OCI-LY3 (cell line): ENCODE data around the gene LZTS2.

ENCODE experiments used
- H2AFZ ChIP-seq: fragments of 200-600, 300-600 bp; shearing (Covaris generic); 2 replicates; pipeline ENCODE4 v1.6.0; 2014; ENCODE audit warnings: antibody characterized with exemption, low read depth, low read length
- H3K27ac ChIP-seq: fragments of 200-600, 300-600 bp; sonication (generic); 2 replicates; pipeline ENCODE4 v1.5.1; 2014; ENCODE audit warnings: mild to moderate bottlenecking, low read length, moderate library complexity, mixed read lengths
- H3K27me3 ChIP-seq: fragments of 200-600, 300-600 bp; sonication (generic); 2 replicates; pipeline ENCODE4 v1.6.1; 2014; ENCODE audit warnings: low read depth, low read length, mixed read lengths
- H3K36me3 ChIP-seq: fragments of 200-600, 300-600 bp; sonication (generic); replicated peaks from 2 replicates; pipeline ENCODE3; 2014; ENCODE audit warnings: low read depth, low read length, mixed read lengths
- H3K4me1 ChIP-seq: fragments of 300-600, 200-600 bp; sonication (generic); 2 replicates; pipeline ENCODE4 v1.6.1; 2014; ENCODE audit warnings: low read length, mixed read lengths
- H3K4me2 ChIP-seq: fragments of 200-600, 300-600 bp; sonication (generic); 2 replicates; pipeline ENCODE4 v1.6.1; 2014; ENCODE audit warnings: low read length, mixed read lengths
- H3K4me3 ChIP-seq: fragments of 300-600, 200-600 bp; sonication (generic); 2 replicates; pipeline ENCODE4 v1.5.1; 2014; ENCODE audit warnings: antibody characterized with exemption, mild to moderate bottlenecking, low read length, moderate library complexity
- H3K79me2 ChIP-seq: fragments of 300-600, 200-600 bp; shearing (Covaris generic); 2 replicates; pipeline ENCODE4 v1.6.1; 2014; ENCODE audit warnings: mild to moderate bottlenecking, low read length, mixed read lengths
- H3K9ac ChIP-seq: fragments of 300-600, 200-600 bp; shearing (Covaris generic); 2 replicates; pipeline ENCODE4 v1.6.0; 2014; ENCODE audit warnings: mild to moderate bottlenecking, low read length, moderate library complexity
- H3K9me3 ChIP-seq: fragments of 200-600, 300-600 bp; shearing (Covaris generic); 2 replicates; pipeline ENCODE4 v1.6.1; 2014; ENCODE audit warnings: low read length, mixed read lengths; ENCODE audit not compliant: insufficient read depth
- H4K20me1 ChIP-seq: fragments of 200-600, 300-600 bp; sonication (generic); 2 replicates; pipeline ENCODE4 v1.6.1; 2016; ENCODE audit warnings: low read length, mixed read lengths; ENCODE audit not compliant: insufficient read depth
- EZH2phosphoT487 ChIP-seq: fragments of 200-600 bp; shearing (Covaris generic); IDR thresholded peaks from 2 replicates; pipeline ENCODE4 v1.6.1; 2018; ENCODE audit warnings: antibody characterized with exemption, mixed run types, low read depth
- TF ChIP-seq, protein P1 (sequence below): fragments of 200-600, 300-600 bp; sonication (generic); IDR thresholded peaks from 2 replicates; pipeline ENCODE4 v1.5.1; 2014; ENCODE audit warnings: antibody characterized with exemption, low read length, low read depth

LZTS2 gene

DNA sequence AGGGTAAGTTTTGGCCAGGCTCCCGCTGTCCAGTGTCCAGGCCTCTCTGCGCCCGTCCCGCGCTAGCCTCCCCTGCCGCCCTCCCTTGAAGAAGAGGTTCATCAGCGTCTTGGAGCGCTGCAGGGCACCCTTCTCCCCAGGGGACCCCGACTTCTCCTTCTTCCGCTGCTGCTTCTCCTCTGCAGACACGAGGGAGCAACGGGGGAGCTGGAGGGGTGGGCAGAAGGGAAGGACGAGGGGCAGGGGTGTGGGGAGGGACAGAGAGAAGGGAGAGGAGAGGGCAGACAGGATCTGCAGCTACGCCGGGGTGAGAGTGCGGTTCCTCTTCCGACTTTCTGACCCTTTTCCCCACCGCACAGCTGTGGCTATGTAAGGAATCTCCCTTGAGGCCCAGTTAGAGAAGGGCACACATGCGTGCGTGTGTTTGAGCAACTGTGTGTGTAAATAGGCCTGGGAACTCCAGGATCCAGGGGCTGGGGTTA is 18.6 kb downstream of the LZTS2 start:
- Histone ChIP-seq H4K20me1 (no peaks in the 10 kb centered on the region), H3K27ac (no peak overlapping the region), H3K9ac (peak overlapping the region; percentile 39; the same call in 1 of the 2 replicates), H3K4me3 (peak overlapping the region; percentile 68), H3K36me3 (no peaks in the 10 kb centered on the region), H3K27me3 (peaks cover 19% of the 10 kb centered on the region), H3K79me2 (no peaks in the 10 kb centered on the region), H3K9me3 (no peaks in the 10 kb centered on the region), H3K4me1 (peaks cover 9% of the 10 kb centered on the region), H2AFZ (peak overlapping the region; percentile 73), H3K4me2 (peak overlapping the region; percentile 64)
- TF ChIP-seq, protein P1, sequence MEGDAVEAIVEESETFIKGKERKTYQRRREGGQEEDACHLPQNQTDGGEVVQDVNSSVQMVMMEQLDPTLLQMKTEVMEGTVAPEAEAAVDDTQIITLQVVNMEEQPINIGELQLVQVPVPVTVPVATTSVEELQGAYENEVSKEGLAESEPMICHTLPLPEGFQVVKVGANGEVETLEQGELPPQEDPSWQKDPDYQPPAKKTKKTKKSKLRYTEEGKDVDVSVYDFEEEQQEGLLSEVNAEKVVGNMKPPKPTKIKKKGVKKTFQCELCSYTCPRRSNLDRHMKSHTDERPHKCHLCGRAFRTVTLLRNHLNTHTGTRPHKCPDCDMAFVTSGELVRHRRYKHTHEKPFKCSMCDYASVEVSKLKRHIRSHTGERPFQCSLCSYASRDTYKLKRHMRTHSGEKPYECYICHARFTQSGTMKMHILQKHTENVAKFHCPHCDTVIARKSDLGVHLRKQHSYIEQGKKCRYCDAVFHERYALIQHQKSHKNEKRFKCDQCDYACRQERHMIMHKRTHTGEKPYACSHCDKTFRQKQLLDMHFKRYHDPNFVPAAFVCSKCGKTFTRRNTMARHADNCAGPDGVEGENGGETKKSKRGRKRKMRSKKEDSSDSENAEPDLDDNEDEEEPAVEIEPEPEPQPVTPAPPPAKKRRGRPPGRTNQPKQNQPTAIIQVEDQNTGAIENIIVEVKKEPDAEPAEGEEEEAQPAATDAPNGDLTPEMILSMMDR, result no peak
- TF ChIP-seq EZH2phosphoT487, result no peak

DNA sequence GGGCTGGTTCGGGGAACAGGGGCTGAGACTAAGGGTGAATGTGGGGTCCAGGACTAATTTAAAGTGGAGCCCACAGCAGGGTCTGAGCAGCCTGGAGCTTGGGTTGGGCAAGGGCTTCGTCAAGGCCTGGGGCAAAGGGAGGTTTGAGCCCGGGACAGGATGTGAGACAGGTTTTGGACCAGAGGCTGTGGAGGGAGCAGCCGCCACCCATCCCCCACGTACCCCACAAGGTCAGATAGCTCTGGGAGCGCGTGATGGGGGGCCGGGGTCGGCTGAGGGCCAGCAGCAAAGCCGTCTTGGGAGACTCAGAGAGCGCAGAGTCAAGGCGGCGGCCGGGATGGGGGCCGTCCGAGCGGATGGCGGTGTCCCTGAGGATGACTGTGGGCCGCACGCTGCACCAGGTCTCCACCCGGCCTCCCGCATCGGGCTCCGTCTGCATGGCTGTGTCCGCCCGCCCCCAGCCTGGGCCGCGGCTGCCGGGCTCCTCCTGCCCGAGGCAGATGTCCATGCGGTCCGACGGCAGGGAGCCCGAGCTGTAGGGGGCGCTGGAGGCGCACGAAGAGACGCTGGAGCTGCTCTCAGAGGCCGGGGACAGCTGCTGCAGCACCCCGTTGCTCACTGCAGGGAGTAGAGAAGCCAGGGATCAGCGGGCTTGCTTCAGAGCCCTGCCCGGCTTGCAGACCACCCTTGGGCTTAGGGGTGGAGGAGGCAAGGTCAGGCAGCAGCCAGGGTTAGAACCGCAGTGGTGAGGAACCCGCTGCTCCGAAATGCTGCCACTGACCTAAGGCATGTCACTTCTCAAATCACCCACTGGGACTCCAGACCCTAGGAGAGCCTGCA is 19.2 kb downstream of the LZTS2 start:
- Histone ChIP-seq H3K36me3 (no peaks in the 10 kb centered on the region), H3K27ac (no peak overlapping the region), H3K9me3 (no peaks in the 10 kb centered on the region), H2AFZ (peak overlapping the region; percentile 73), H3K79me2 (no peaks in the 10 kb centered on the region), H3K4me1 (peaks cover 7% of the 10 kb centered on the region; the same call in 1 of the 2 replicates), H4K20me1 (no peaks in the 10 kb centered on the region), H3K9ac (peak overlapping the region; percentile 39; the same call in 1 of the 2 replicates), H3K4me3 (peak overlapping the region; percentile 68), H3K27me3 (peaks cover 19% of the 10 kb centered on the region), H3K4me2 (peak overlapping the region; percentile 64)
- TF ChIP-seq, protein P1, result peak; percentile 48
- no peak for TF ChIP-seq EZH2phosphoT487

DNA sequence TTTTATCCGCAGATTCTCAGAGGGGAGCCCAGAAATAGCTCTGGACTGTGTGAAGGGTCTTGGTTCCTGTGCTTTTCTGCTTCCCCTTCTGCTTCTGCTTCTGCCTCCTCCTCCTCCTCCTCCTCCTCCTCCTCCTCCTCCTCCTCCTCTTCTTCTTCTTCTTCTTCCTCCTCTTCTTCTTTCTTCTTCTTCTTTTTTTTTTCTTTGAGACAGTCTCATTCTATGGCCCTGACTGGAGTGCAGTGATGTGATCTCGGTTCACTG is 19.8 kb downstream of the LZTS2 start:
- Histone ChIP-seq H3K9me3 (no peaks in the 10 kb centered on the region), H4K20me1 (no peaks in the 10 kb centered on the region), H2AFZ (no peak overlapping the region), H3K27ac (no peak overlapping the region), H3K4me2 (no peak overlapping the region), H3K79me2 (no peaks in the 10 kb centered on the region), H3K36me3 (no peaks in the 10 kb centered on the region), H3K4me1 (peaks cover 7% of the 10 kb centered on the region; the same call in 1 of the 2 replicates), H3K9ac (no peak overlapping the region), H3K27me3 (peaks cover 19% of the 10 kb centered on the region), H3K4me3 (no peak overlapping the region)
- TF ChIP-seq EZH2phosphoT487, result no peak
- TF ChIP-seq, protein P1, result no peak

DNA sequence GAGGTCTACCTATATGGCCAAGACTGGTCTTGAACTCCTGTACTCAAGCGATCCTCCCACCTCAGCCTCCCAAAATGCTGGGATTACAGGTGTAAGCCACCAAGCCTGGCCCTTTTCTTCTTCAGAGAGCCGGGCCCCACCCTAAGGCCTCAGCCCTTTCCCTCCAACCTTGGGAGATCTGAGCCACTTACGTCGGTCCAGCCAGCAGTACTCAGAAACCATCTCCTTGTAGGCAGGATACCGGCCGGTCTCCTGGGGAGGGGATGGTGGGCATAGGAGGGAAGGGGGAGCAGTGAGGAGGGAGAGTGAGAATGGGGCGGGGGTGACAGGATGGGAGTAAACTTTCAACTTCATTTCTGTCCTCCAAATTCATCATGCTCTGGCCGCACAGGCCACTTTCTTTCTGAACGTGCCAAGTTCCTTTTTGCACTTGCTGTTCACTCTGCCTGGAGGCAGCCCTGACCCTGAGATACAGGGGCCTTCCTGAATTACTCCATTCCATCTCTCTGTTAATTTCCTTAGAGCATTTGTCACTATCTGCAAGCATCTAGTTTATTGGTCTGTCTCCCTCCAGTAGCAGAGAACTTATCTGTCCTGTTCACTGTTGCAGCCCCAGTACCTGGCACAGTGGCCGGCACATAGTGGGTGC is 20.9 kb downstream of the LZTS2 start:
- peaks cover 19% of the 10 kb centered on the region for H3K27me3 ChIP-seq
- no peak for TF ChIP-seq EZH2phosphoT487
- no peak overlapping the region for H2AFZ ChIP-seq
- H3K9ac ChIP-seq, result no peak overlapping the region
- H3K4me2 ChIP-seq, result no peak overlapping the region
- no peaks in the 10 kb centered on the region for H3K79me2 ChIP-seq
- no peak overlapping the region for H3K27ac ChIP-seq
- H3K36me3 ChIP-seq, result no peaks in the 10 kb centered on the region
- H3K4me3 ChIP-seq, result no peak overlapping the region
- H4K20me1 ChIP-seq, result no peaks in the 10 kb centered on the region
- H3K4me1 ChIP-seq, result peaks cover 7% of the 10 kb centered on the region; the same call in 1 of the 2 replicates
- H3K9me3 ChIP-seq, result no peaks in the 10 kb centered on the region
